Lower lobe of right lung (tissue), 2 donors: ENCODE measurements around the gene DOC2A. TPM values are rescaled to one million over a fixed set of nuclear protein-coding genes. Genes with fewer than 3 reads are reported as not detected.

ENCODE experiments used
- ATAC-seq, 2 donors: fragments of 200-7000 bp; cut with Tn5 transposase; one replicate each; pipeline ENCODE4 v1.9.1; 2020 to 2022; ENCODE audit warnings: mild to moderate bottlenecking in 2 of 2, moderate library complexity in 2 of 2
- DNase-seq: peaks from one replicate; pipeline ENCODE4 v3.0.0-alpha.2; 2020
- H3K27ac ChIP-seq: fragments of 200-600 bp; one replicate; pipeline ENCODE4 v1.8.0; 2022
- H3K27me3 ChIP-seq: fragments of 200-600 bp; one replicate; pipeline ENCODE4 v1.8.0; 2022; ENCODE audit warnings: low read depth
- H3K36me3 ChIP-seq: fragments of 200-600 bp; one replicate; pipeline ENCODE4 v1.8.0; 2022; ENCODE audit warnings: mild to moderate bottlenecking
- H3K4me1 ChIP-seq: fragments of 200-600 bp; one replicate; pipeline ENCODE4 v1.8.0; 2022
- H3K4me3 ChIP-seq: fragments of 200-600 bp; one replicate; pipeline ENCODE4 v1.8.0; 2022; ENCODE audit warnings: mild to moderate bottlenecking
- H3K9me3 ChIP-seq: fragments of 200-600 bp; one replicate; pipeline ENCODE4 v1.8.0; 2022
- intact Hi-C: fragments of 100-400 bp; cut with DNase I; formaldehyde crosslinking; loops from one replicate; pipeline ENCODE4 v1.11.0; 2022
- total RNA-seq: library from RNA; stranded (reverse); fragmentation: NEBNext Ultra II Directional; extraction: Animal tissue kit (Norgen Biotek cat#: 25700); gene quantifications from one replicate; pipeline ENCODE4 v1.2.1, GENCODE V29; 2021
- TF ChIP-seq, protein P1 (sequence below): fragments of 200-600 bp; IDR thresholded peaks from one replicate; pipeline ENCODE4 v1.8.0; 2022; ENCODE audit warnings: antibody characterized with exemption, mild to moderate bottlenecking
- donor health status: DM: no; HTN: yes; CAD: no; lungs with severe emphysema.

DOC2A gene
- total RNA-seq, 1 donor from 2014 or later = 6.4 TPM

DNA sequence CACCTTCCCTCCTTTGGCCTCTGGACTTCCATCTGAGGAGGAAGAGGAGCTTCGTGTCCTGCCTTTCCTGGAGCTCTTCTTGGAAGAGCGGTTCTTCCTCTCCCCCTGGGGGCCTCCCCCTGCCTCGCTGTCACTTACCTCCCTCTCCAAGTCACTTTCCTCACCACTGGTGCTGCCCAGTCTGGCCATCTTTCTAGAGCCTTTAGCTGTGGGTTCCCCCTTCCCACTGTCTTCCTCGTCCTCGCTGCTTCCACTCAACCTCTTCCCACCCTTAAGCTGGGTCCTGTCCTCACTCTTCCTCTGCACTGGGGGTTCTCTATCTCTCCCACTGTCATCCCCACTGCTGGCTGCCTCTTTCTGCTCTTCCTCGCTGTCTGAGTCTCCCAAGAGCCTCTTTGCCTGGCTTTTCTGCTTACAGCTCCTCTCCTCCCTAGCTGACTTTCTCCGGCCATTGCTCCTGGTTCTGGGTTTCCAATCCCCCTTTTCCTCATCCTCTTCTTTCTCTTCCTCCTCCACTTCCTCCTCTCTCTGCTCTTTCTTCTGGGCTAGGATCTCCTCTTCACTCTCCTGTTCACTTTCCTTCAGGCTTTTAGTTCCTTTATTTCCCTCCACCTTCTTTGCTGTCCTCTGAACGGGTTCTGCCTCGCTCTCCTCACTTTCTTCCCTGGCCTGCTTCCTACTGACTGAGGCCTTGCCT is 16.8 kb downstream of the DOC2A start:
- peak overlapping the region; percentile 83 for H3K4me3 ChIP-seq
- H3K27me3 ChIP-seq = no peaks in the 10 kb centered on the region
- H3K27ac ChIP-seq = peak overlapping the region; percentile 96
- H3K4me1 ChIP-seq = peaks cover 50% of the 10 kb centered on the region
- peaks cover 51% of the 10 kb centered on the region for H3K36me3 ChIP-seq
- DNase-seq = no peak
- H3K9me3 ChIP-seq = no peaks in the 10 kb centered on the region
- intact Hi-C loops = no loop called here
- TF ChIP-seq, protein P1, sequence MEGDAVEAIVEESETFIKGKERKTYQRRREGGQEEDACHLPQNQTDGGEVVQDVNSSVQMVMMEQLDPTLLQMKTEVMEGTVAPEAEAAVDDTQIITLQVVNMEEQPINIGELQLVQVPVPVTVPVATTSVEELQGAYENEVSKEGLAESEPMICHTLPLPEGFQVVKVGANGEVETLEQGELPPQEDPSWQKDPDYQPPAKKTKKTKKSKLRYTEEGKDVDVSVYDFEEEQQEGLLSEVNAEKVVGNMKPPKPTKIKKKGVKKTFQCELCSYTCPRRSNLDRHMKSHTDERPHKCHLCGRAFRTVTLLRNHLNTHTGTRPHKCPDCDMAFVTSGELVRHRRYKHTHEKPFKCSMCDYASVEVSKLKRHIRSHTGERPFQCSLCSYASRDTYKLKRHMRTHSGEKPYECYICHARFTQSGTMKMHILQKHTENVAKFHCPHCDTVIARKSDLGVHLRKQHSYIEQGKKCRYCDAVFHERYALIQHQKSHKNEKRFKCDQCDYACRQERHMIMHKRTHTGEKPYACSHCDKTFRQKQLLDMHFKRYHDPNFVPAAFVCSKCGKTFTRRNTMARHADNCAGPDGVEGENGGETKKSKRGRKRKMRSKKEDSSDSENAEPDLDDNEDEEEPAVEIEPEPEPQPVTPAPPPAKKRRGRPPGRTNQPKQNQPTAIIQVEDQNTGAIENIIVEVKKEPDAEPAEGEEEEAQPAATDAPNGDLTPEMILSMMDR = no peak
- ATAC-seq = no peak

DNA sequence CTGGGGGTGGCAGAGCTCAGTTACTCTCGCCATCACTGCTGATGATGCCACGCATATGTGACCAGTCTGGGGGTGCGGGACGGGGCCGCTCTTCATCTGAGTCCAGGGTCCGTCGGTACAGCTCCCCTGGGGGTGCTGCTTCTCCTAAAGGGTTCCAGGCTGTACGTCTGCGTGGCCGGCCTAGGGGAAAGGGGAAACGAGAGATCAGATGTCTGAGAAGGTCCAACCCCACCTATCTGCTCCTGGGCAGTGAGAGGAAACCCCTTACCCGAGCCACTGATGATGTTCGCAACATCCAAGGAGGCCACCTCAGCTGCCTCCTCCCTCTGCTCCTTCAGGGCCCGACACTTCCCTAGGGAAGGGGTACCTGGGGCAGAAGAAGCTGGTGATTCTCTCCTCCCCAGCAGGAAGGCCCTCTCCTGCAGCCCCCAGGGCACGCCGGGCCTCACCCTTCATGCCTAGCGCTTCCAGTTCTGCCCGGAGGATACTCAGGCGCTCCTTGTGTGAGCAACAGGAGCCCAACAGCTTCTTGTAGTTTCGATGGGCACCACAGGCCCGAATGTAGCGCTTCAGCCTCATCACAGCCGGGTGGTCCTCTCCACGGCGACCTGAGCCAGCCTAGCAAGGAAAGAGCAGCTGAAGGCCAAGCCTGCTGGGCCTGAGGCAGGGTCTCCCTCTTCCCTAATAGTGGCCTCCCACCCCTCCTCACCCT is 17.5 kb downstream of the DOC2A start:
- H3K4me3 ChIP-seq = no peak overlapping the region
- H3K9me3 ChIP-seq = no peaks in the 10 kb centered on the region
- H3K4me1 ChIP-seq = peaks cover 50% of the 10 kb centered on the region
- intact Hi-C loops = no loop called here
- ATAC-seq (no peak), DNase-seq (peak; percentile 46)
- no peaks in the 10 kb centered on the region for H3K27me3 ChIP-seq
- no peak overlapping the region for H3K27ac ChIP-seq
- TF ChIP-seq, protein P1 = no peak
- peaks cover 56% of the 10 kb centered on the region for H3K36me3 ChIP-seq

DNA sequence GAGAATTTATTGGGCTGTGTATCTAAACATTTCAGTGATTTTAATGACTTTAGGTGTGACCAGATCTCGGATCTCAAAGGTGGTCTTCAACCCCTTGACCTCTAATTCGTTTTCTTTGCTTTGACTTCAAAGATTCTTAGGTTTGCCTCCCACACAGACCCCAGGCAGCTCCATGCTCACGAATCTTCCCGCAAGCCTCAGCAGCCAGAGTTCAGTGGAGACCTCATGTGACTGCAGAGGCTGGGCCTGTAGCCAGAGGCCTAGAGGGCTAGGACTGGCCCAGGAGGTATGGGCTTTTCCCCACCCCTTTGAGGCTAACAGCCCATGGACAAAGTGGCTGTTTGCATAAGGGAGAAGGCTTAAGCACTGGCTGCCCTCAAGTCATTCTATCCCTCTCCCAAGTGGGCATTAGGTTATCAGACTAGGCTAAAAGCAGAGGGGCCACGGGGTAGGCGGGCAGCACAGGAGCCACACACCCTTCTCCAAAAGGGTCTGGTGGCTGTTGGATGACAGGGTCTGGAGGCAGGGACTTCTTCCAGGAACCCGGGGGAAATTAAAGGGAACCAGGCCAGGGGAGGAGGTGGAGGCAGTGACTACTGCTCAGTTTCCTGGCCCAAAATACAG is 18.4 kb downstream of the DOC2A start:
- TF ChIP-seq, protein P1 = no peak
- ATAC-seq = no peak
- Histone ChIP-seq H3K4me1 (peaks cover 54% of the 10 kb centered on the region), H3K9me3 (no peaks in the 10 kb centered on the region), H3K36me3 (peaks cover 65% of the 10 kb centered on the region), H3K4me3 (no peak overlapping the region), H3K27ac (no peak overlapping the region), H3K27me3 (no peaks in the 10 kb centered on the region)
- intact Hi-C loops = no loop called here
- DNase-seq = no peak

DNA sequence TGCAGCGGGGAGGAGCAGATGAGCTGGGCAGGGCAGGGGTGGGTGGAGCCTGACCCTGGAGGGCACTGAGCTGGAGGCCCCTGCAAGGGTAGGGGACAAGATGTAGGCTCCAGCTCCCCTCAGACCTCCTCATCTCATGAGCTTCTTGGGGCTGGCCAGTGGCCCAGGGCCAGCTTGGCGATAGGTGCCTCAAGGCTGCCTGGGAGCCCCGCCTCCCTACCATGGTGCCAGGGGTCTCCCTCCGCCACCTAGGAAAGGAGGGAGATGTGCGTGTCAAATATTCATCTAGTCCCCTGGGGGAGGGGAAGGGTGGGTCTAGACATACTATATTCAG is 19.3 kb downstream of the DOC2A start:
- H3K36me3 ChIP-seq = peaks cover 74% of the 10 kb centered on the region
- TF ChIP-seq, protein P1 = no peak
- peaks cover 55% of the 10 kb centered on the region for H3K4me1 ChIP-seq
- DNase-seq (no peak), ATAC-seq (no peak)
- H3K4me3 ChIP-seq = no peak overlapping the region
- no peaks in the 10 kb centered on the region for H3K9me3 ChIP-seq
- intact Hi-C loops = no loop called here
- H3K27me3 ChIP-seq = no peaks in the 10 kb centered on the region
- H3K27ac ChIP-seq = no peak overlapping the region

DNA sequence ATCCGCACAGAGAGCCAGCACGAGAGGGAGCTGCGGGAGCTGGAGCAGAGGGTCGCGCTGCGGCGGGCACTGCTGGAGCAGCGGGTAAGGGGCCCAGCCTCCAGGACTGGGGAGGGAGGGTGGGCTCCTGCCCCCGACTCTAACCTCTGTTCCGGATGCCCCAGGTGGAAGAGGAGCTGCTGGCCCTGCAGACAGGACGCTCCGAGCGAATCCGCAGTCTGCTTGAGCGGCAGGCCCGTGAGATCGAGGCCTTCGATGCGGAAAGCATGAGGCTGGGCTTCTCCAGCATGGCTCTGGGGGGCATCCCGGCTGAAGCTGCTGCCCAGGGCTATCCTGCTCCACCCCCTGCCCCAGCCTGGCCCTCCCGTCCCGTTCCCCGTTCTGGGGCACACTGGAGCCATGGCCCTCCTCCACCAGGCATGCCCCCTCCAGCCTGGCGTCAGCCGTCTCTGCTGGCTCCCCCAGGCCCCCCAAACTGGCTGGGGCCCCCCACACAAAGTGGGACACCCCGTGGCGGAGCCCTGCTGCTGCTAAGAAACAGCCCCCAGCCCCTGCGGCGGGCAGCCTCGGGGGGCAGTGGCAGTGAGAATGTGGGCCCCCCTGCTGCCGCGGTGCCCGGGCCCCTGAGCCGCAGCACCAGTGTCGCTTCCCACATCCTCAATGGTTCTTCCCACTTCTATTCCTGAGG is 19.8 kb downstream of the DOC2A start:
- no peak for ATAC-seq
- Histone ChIP-seq H3K4me3 (no peak overlapping the region), H3K27ac (peak overlapping the region; percentile 41), H3K27me3 (no peaks in the 10 kb centered on the region), H3K9me3 (no peaks in the 10 kb centered on the region), H3K4me1 (peaks cover 55% of the 10 kb centered on the region), H3K36me3 (peaks cover 79% of the 10 kb centered on the region)
- TF ChIP-seq, protein P1 = no peak
- no peak for DNase-seq
- intact Hi-C loops = no loop called here
